GM15510 (cell line): ENCODE measurements around the gene C1orf159.

Source experiments
- POLR2A ChIP-seq: IDR thresholded peaks from 3 replicates; pipeline ENCODE4 v1.6.1; 2011; ENCODE audit warnings: borderline replicate concordance; ENCODE audit not compliant: insufficient read length; ENCODE audit errors: extremely low read depth

Gene C1orf159

GRCh38 chr1:1040004-1040991 lies 75.6 kb downstream of the C1orf159 start:
- TF ChIP-seq POLR2A: peak; percentile 41

- no peak for TF ChIP-seq POLR2A
These were observed 76.6 kb downstream of the C1orf159 start for GRCh38 chr1:1039145-1039910.

GRCh38 chr1:1038694-1039093 lies 77.2 kb downstream of the C1orf159 start:
- TF ChIP-seq POLR2A: no peak

GRCh38 chr1:1037366-1038327 lies 78.2 kb downstream of the C1orf159 start:
- TF ChIP-seq POLR2A: no peak

- TF ChIP-seq POLR2A: no peak
These were observed 80.5 kb downstream of the C1orf159 start for GRCh38 chr1:1035291-1035943.

GRCh38 chr1:1034439-1034781 lies 81.5 kb downstream of the C1orf159 start:
- TF ChIP-seq POLR2A: no peak

- no peak for TF ChIP-seq POLR2A
These were observed 82.0 kb downstream of the C1orf159 start for GRCh38 chr1:1033731-1034438.

- TF ChIP-seq POLR2A: peak; percentile 49
These were observed 82.8 kb downstream of the C1orf159 start for GRCh38 chr1:1033009-1033587.

- TF ChIP-seq POLR2A: no peak
These were observed 83.5 kb downstream of the C1orf159 start for GRCh38 chr1:1032424-1032823.
